CD14-positive monocyte (primary cell): ENCODE results near the gene STPG3. TPM values are rescaled to one million over a fixed set of nuclear protein-coding genes. Genes with fewer than 3 reads are reported as not detected.

Source experiments
- DNase-seq, 3 donors: peaks; one replicate each; pipeline ENCODE4 v3.0.0-alpha.2; 2011 to 2022
- H2AFZ ChIP-seq: 2 replicates; pipeline ENCODE4 v1.6.0; 2012; ENCODE audit warnings: mild to moderate bottlenecking, low read depth, low read length, inconsistent platforms; ENCODE audit not compliant: insufficient read depth, poor library complexity, severe bottlenecking
- H3K27ac ChIP-seq, 2 donors: 1 replicate in 1 of 2; 2 replicates in 1 of 2; pipeline ENCODE4 v1.5.1; 2012 to 2013; ENCODE audit warnings: low read length in 2 of 2, control low read depth in 1 of 2, inconsistent platforms in 1 of 2, low read depth in 1 of 2, mild to moderate bottlenecking in 1 of 2
- H3K27me3 ChIP-seq, 2 donors: one replicate each; pipeline versions ENCODE4 v1.6.0 to v1.6.1; 2011 to 2013; ENCODE audit warnings: low read length in 2 of 2; ENCODE audit not compliant: control insufficient read depth in 2 of 2, insufficient read depth in 2 of 2
- H3K36me3 ChIP-seq, 2 donors: replicated peaks in 1 of 2; 1 replicate in 1 of 2; 2 replicates in 1 of 2; pipeline versions ENCODE4 v1.5.1 to v1.6.1; 2012 to 2013; ENCODE audit warnings: low read length in 2 of 2, control low read depth in 1 of 2, inconsistent platforms in 1 of 2, mild to moderate bottlenecking in 1 of 2; ENCODE audit not compliant: insufficient read depth in 2 of 2, control insufficient read depth in 1 of 2
- H3K4me1 ChIP-seq, 2 donors: 1 replicate in 1 of 2; 2 replicates in 1 of 2; pipeline versions ENCODE4 v1.5.1 to v1.6.1; 2012 to 2013; ENCODE audit warnings: low read length in 2 of 2, control low read depth in 1 of 2, inconsistent platforms in 1 of 2, mild to moderate bottlenecking in 1 of 2, moderate library complexity in 1 of 2; ENCODE audit not compliant: insufficient read depth in 2 of 2, control insufficient read depth in 1 of 2
- H3K4me2 ChIP-seq: replicated peaks from 2 replicates; pipeline ENCODE3; 2012; ENCODE audit warnings: low read length, moderate library complexity, mild to moderate bottlenecking; ENCODE audit not compliant: poor library complexity, severe bottlenecking; ENCODE audit errors: extremely low read depth
- H3K4me3 ChIP-seq, 3 experiments: fragments of 200-600 bp in 1 of 3; sonication (generic) in 1 of 3; replicated peaks in 1 of 3; 1 replicate in 2 of 3; 2 replicates in 1 of 3; pipeline ENCODE4 v1.5.1; 2011 to 2013; ENCODE audit warnings: low read length in 3 of 3, mild to moderate bottlenecking in 3 of 3, control low read depth in 2 of 3, low read depth in 2 of 3, inconsistent platforms in 1 of 3, moderate library complexity in 1 of 3
- H3K79me2 ChIP-seq: 2 replicates; pipeline ENCODE4 v1.6.0; 2012; ENCODE audit warnings: mild to moderate bottlenecking, control low read depth, inconsistent platforms, low read length, moderate library complexity; ENCODE audit not compliant: insufficient read depth
- H3K9ac ChIP-seq: 2 replicates; pipeline ENCODE4 v1.6.0; 2017; ENCODE audit warnings: low read length, mild to moderate bottlenecking; ENCODE audit not compliant: insufficient read depth, poor library complexity, severe bottlenecking
- H3K9me3 ChIP-seq, 2 donors: replicated peaks in 1 of 2; 1 replicate in 1 of 2; 2 replicates in 1 of 2; pipeline versions ENCODE4 v1.5.1 to v1.6.1; 2012 to 2013; ENCODE audit warnings: low read length in 2 of 2, control low read depth in 1 of 2; ENCODE audit not compliant: control insufficient read depth in 1 of 2, insufficient read depth in 1 of 2
- H4K20me1 ChIP-seq: 2 replicates; pipeline ENCODE4 v1.6.0; 2012; ENCODE audit warnings: mild to moderate bottlenecking, low read length, control low read depth, moderate library complexity; ENCODE audit not compliant: insufficient read depth
- H3K27ac Mint-ChIP-seq, 7 donors: one replicate each; pipeline ENCODE4 v1.8.0; 2020; ENCODE audit warnings: mild to moderate bottlenecking in 7 of 7, mixed read lengths in 7 of 7, moderate library complexity in 6 of 7, inconsistent platforms in 2 of 7
- H3K27me3 Mint-ChIP-seq, 3 donors: one replicate each; pipeline ENCODE4 v1.8.0; 2021 to 2022; ENCODE audit warnings: low read depth in 3 of 3, mild to moderate bottlenecking in 3 of 3, mixed read lengths in 3 of 3, moderate library complexity in 3 of 3, inconsistent platforms in 1 of 3
- H3K36me3 Mint-ChIP-seq, 2 donors: one replicate each; pipeline ENCODE4 v1.8.0; 2020; ENCODE audit warnings: mixed read lengths in 2 of 2, inconsistent platforms in 1 of 2, mild to moderate bottlenecking in 1 of 2
- H3K4me1 Mint-ChIP-seq: one replicate; pipeline ENCODE4 v1.8.0; 2020; ENCODE audit warnings: mild to moderate bottlenecking, mixed read lengths
- H3K4me3 Mint-ChIP-seq, 2 donors: one replicate each; pipeline ENCODE4 v1.8.0; 2020; ENCODE audit warnings: mild to moderate bottlenecking in 2 of 2, mixed read lengths in 2 of 2, moderate library complexity in 1 of 2
- H3K9me3 Mint-ChIP-seq, 7 donors: one replicate each; pipeline ENCODE4 v1.8.0; 2020 to 2022; ENCODE audit warnings: mixed read lengths in 7 of 7, mild to moderate bottlenecking in 6 of 7, moderate library complexity in 6 of 7, inconsistent platforms in 2 of 7
- CTCF ChIP-seq: fragments of 200-600 bp; IDR thresholded peaks from one replicate; pipeline ENCODE4 v1.8.0; 2022; ENCODE audit warnings: antibody characterized with exemption, mild to moderate bottlenecking
- WGBS: methylation state at CpG from one replicate; pipeline ENCODE4 v1.1.5; 2013; ENCODE audit warnings: missing lambda C conversion rate; ENCODE audit not compliant: insufficient coverage; 5-methylcytosine and 5-hydroxymethylcytosine counted together
- intact Hi-C, 2 donors: fragments of 100-400 bp; cut with micrococcal nuclease; formaldehyde crosslinking; loops; one replicate each; pipeline versions ENCODE4 v1.15.0 to v1.15.1; 2023
- polyA plus RNA-seq, 3 donors: library from polyadenylated mRNA; depleted of rRNA in 1 of 3; unstranded in 2 of 3; stranded (reverse) in 1 of 3; fragments of 300-500 nt in 2 of 3; fragments of >200 nt in 1 of 3; fragmentation: Illumina TruSeq in 2 of 3; gene quantifications; 1 replicate in 2 of 3; 2 replicates in 1 of 3; pipeline ENCODE4 v1.2.3, GENCODE V29; 2012 to 2021

The STPG3 gene
- polyA plus RNA-seq, 3 donors, result not detected

DNA sequence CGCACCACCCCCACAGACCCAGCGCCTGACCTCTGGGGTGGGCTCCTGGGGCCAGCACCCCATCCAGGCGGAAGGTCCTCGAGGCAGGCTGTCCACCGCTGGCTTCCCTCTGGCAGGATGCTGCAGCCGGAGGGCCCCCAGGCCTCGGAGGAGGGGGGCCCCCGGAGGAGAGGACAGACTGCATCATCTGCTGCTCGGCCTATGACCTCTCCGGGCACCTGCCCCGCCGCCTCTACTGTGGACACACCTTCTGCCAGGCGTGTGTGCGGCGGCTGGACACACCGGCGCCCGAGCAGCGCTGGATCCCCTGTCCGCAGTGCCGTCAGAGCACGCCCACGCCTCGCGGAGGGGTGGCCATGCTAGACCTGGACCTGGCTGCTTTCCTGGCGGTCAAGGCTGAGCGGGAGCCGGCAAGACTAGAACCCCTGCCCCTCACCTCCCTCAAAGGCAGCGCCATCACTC lies 22.5 kb upstream of the STPG3 start:
- Histone ChIP-seq H2AFZ (no peak overlapping the region), H3K4me3 (no peak overlapping the region), H3K9ac (no peak overlapping the region), H3K9me3 (no peaks in the 10 kb centered on the region), H3K79me2 (no peaks in the 10 kb centered on the region), H3K27me3 (peaks cover 0 to 9% of the 10 kb centered on the region in 2 donors), H3K4me1 (peaks cover 15 to 18% of the 10 kb centered on the region in 2 donors), H3K4me2 (no peak overlapping the region), H3K27ac (no peak overlapping the region), H4K20me1 (no peaks in the 10 kb centered on the region), H3K36me3 (no peaks in the 10 kb centered on the region)
- no peaks in the 10 kb centered on the region for H3K36me3 Mint-ChIP-seq
- H3K27me3 Mint-ChIP-seq, result peaks cover 0 to 34% (median 5%) of the 10 kb centered on the region in 3 donors
- H3K9me3 Mint-ChIP-seq, result peaks cover 0 to 4% (median 0%) of the 10 kb centered on the region in 7 donors
- H3K4me3 Mint-ChIP-seq, result no peak overlapping the region
- intact Hi-C loops, result loop anchor here in 1 of 2 donors (5.0 kb wide), 1 partner anchor 111 kb away; no protein-coding TSS in a partner anchor
- no peak for TF ChIP-seq CTCF
- H3K27ac Mint-ChIP-seq, result no peak overlapping the region
- WGBS, result 71% methylated on average over 26 of the region's 29 CpGs
- DNase-seq, result no peak
- H3K4me1 Mint-ChIP-seq, result peaks cover 15% of the 10 kb centered on the region

- H3K27me3 ChIP-seq, result peaks cover 0 to 9% of the 10 kb centered on the region in 2 donors
Observed at GRCh38 chr9:137228968-137229896, 21.9 kb upstream of the STPG3 start.

More at GRCh38 chr9:137228968-137229896, 21.9 kb upstream of the STPG3 start:
- Histone ChIP-seq H3K4me2 (no peak overlapping the region), H3K27ac (no peak overlapping the region), H3K9me3 (no peaks in the 10 kb centered on the region), H3K36me3 (no peaks in the 10 kb centered on the region), H4K20me1 (no peaks in the 10 kb centered on the region), H2AFZ (no peak overlapping the region), H3K9ac (no peak overlapping the region), H3K79me2 (no peaks in the 10 kb centered on the region), H3K4me1 (peaks cover 10 to 12% of the 10 kb centered on the region in 2 donors), H3K4me3 (no peak overlapping the region)
- peaks cover 2 to 36% (median 5%) of the 10 kb centered on the region in 3 donors for H3K27me3 Mint-ChIP-seq
- WGBS, result 80% methylated on average over 24 of the region's 27 CpGs
- peaks cover 11% of the 10 kb centered on the region for H3K4me1 Mint-ChIP-seq
- H3K9me3 Mint-ChIP-seq, result peaks cover 0 to 4% (median 0%) of the 10 kb centered on the region in 7 donors
- H3K36me3 Mint-ChIP-seq, result no peaks in the 10 kb centered on the region
- DNase-seq, result no peak
- peak overlapping the region in 1 of 7 donors; percentile 54 for H3K27ac Mint-ChIP-seq
- intact Hi-C loops, result loop anchor here in 1 of 2 donors (5.0 kb wide), 1 partner anchor 112 kb away; no protein-coding TSS in a partner anchor
- no peak for TF ChIP-seq CTCF
- H3K4me3 Mint-ChIP-seq, result no peak overlapping the region
